ENCODE results near the gene TMED6.
A peak's percentile ranks its signal among the peaks of the same experiment; 100 is the strongest.

TMED6 gene

DNA sequence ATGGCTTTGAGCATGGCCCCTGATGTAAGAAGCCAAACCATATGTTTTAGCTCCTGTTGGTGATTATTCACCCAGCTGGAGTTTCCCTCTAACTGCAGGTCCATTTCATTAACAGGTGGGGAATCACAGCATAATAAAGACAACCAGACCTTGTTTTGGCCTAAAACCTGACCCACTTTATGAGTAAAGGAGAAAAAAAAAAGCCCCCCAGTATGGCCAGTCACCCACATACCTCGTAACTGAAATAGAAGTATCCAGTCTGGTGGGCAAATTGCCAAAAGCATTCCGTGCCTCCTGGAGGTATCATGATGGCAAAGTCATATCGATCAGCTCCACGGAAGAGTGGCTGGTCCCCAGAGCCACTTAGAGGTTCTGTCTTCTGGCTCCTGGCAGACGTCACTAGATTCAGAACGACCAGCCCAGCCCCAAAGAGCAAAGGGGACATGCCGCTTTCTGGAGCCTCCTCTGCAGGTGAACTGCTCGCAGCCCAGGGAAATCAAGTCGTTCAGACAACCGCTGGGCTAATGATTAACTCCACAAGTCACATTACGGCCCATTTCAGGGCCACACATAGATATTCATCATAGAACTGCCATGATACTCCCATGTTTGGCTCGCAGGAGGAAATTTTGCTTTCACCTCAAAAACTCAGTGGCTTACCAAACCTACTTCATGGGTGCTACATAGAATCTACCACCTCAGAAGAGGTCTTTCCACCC, at the start of gene TMED6:
Gene TMED6, minus strand, starts transcription at position 478 of the 719 bp plus-strand sequence. Its CDS starts 33 bp downstream, at position 445.
- Histone ChIP-seq H3K27ac (no peak within 1 kb of the TSS), H3K4me3 (no peak within 1 kb of the TSS)
- no peak for DNase-seq (ENCODE audit: low spot score)
- TF ChIP-seq, protein P1, sequence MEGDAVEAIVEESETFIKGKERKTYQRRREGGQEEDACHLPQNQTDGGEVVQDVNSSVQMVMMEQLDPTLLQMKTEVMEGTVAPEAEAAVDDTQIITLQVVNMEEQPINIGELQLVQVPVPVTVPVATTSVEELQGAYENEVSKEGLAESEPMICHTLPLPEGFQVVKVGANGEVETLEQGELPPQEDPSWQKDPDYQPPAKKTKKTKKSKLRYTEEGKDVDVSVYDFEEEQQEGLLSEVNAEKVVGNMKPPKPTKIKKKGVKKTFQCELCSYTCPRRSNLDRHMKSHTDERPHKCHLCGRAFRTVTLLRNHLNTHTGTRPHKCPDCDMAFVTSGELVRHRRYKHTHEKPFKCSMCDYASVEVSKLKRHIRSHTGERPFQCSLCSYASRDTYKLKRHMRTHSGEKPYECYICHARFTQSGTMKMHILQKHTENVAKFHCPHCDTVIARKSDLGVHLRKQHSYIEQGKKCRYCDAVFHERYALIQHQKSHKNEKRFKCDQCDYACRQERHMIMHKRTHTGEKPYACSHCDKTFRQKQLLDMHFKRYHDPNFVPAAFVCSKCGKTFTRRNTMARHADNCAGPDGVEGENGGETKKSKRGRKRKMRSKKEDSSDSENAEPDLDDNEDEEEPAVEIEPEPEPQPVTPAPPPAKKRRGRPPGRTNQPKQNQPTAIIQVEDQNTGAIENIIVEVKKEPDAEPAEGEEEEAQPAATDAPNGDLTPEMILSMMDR (IDR thresholded peaks at IDR 0.05): no peak

DNA sequence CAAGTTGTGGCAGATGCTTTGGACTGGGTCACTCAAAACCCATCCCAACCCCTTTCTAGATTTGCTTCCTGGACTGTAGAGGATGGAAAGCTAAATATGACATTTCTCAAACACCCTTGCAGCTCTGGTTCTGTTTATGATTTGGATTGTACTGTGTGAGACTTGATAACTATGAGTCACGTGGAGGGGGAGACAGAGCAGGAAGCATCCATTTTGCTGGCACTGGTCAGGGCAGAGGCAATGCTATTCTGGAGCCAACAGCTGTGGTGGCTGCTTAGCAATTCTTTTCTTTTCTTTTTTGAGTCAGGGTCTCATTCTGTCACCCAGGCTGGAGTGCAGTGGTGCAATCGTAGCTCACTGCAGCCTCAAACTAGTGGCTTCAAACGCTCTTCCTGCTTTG, 47.8 kb upstream of the TMED6 start:
- no peak for DNase-seq (ENCODE audit: low spot score)
- H3K4me3 ChIP-seq: no peak overlapping the region
- no peak overlapping the region for H3K27ac ChIP-seq
- TF ChIP-seq, protein P1 (IDR thresholded peaks at IDR 0.05): no peak

DNA sequence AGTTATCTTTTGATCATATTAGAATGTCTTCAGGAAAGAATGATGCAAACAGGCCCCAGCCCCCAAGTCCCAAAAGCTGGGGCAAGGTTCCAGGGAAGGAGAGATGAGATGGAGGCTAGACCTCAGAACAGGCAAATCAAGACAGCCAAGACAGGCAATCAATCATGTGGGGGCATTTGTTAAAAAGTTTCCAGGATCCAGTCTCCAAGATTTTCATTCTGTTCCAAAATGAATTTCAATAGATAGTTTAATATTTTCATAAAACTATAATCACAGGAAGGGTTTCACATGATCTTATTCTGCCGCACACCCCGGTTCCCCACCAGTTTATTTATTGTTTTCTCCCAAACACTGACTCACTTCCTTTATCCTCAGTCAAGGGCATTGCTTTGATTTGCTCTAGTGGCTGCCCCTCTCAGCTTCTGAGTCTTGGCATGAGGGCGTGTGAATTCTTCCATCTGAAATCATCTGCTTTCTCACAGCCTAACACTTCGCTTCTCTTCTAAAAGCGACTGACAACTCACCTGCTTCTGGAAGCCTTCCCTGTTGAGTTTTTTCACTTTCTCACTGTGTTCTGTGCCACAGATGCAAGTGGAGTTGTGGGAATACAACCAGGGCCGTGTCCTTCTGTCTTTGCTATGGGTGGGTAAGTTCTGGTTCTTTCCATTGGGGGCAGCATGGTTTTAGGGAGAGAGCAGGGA, 46.4 kb upstream of the TMED6 start:
- TF ChIP-seq, protein P1 (IDR thresholded peaks at IDR 0.05): peak; percentile 59
- DNase-seq (ENCODE audit: low spot score): no peak
- H3K4me3 ChIP-seq: no peak overlapping the region
- peak overlapping the region in 1 of 2 donors; percentile 6 for H3K27ac ChIP-seq

DNA sequence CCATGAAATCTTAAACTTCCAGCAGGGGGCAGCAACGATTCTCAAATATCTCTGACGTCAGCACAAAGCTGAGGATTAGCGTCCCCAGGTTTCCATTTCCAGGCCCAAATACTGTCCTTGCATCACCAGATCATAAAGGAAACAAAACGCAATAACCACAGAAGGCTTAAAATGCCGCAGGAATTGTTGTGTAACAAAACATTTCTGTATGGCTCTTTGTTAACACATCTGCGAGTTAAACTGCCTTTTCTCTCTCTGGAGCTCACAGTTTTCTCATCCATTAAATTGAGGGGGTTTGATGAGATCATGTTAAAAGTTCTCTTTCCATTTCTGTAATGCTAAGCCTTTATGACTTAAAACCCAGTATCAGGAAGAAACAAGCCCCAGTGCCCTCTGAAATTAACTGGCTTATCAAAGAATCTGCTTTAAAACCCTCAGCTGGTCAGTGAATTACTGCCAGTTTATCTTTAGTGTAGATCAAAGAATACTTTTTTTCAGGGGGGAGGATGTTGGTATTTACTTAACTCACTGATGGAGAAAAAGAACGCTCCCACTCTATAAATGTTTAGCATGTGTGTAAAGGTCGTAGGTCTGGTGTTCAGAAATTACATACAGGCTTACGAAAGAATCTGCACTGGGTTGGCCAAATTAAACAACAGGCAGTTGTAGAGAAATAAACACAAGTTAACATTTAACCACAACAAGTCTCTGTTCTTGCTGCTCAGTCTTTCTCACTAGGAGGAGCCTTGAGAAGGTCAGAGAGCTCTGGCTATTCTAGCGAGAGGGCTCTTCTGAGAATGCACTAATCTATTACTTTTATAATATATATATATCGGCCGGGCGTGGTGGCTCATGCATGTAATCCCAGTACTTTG, 44.8 kb upstream of the TMED6 start:
- Histone ChIP-seq H3K4me3 (peak overlapping the region; percentile 24), H3K27ac (peak overlapping the region; percentile 56 to 69)
- DNase-seq (ENCODE audit: low spot score): no peak
- TF ChIP-seq, protein P1 (IDR thresholded peaks at IDR 0.05): peak; percentile 46

DNA sequence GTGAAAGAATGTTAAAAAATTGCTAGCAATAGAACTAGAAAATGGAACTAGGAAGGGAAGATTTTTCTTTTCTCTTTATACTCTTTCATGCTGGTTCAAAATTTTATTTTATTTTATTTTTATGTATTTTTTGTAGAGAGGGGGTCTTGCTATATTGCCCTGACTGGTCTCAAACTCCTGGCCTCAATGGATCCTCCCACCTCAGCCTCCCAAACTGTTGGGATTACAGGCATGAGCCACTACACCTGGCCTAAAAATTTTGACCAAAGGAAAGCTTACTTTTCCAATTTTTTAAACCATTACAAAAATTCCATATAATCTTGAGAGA, 44.2 kb upstream of the TMED6 start:
- H3K27ac ChIP-seq: peak overlapping the region in 1 of 2 donors; percentile 56

More for the DNA sequence above, 44.2 kb upstream of the TMED6 start:
- DNase-seq (ENCODE audit: low spot score): no peak
- TF ChIP-seq, protein P1 (IDR thresholded peaks at IDR 0.05): no peak
- no peak overlapping the region for H3K4me3 ChIP-seq
